IMR-90 (cell line): Measurements from ENCODE around the gene IGFBP7. TPM values are rescaled to one million over a fixed set of nuclear protein-coding genes. Genes with fewer than 3 reads are reported as not detected.

Experiments used
- ATAC-seq: fragments of 200-7000 bp; cut with Tn5 transposase; 2 replicates; pipeline ENCODE4 v1.9.1; 2020; ENCODE audit warnings: low read depth, mild to moderate bottlenecking, moderate library complexity
- BruUV-seq: library from RNA; stranded (reverse); fragments of 400-500 nt; replicated peaks from 2 replicates; lab custom pipeline; 2021; lab: Mats Ljungman, UMichigan
- CTCF ChIA-PET: fragments of 300-600 bp; formaldehyde crosslinking; extraction: SDS; loops from one replicate; lab custom pipeline; 2021; ENCODE audit warnings: antibody characterized with exemption; lab: Yijun Ruan, JAX
- POLR2A ChIA-PET: fragments of 300-600 bp; sonication (Branson Sonifier 250); formaldehyde crosslinking; loops from one replicate; lab custom pipeline; 2022; ENCODE audit warnings: antibody characterized with exemption; ENCODE audit not compliant: unreplicated experiment; lab: Charles Lee
- DNase-seq: peaks from one replicate; pipeline ENCODE4 v3.0.0; 2013
- H2AFZ ChIP-seq: replicated peaks from 2 replicates; pipeline ENCODE3; 2013; ENCODE audit warnings: low read length, mild to moderate bottlenecking; ENCODE audit not compliant: poor library complexity
- H2AK5ac ChIP-seq: 2 replicates; pipeline ENCODE4 v1.6.1; 2013; ENCODE audit warnings: low read depth, low read length, inconsistent platforms
- H2AK9ac ChIP-seq: replicated peaks from 2 replicates; pipeline ENCODE3; 2013; ENCODE audit warnings: mild to moderate bottlenecking, low read depth, low read length, moderate library complexity; ENCODE audit not compliant: poor library complexity
- H2BK120ac ChIP-seq: 2 replicates; pipeline ENCODE4 v1.6.1; 2013; ENCODE audit warnings: low read depth, low read length, inconsistent platforms
- H2BK15ac ChIP-seq: 3 replicates; pipeline ENCODE4 v1.6.1; 2013; ENCODE audit warnings: low read depth, low read length, inconsistent platforms
- H2BK20ac ChIP-seq: 2 replicates; pipeline ENCODE4 v1.6.1; 2013; ENCODE audit warnings: low read depth, mild to moderate bottlenecking, inconsistent platforms, low read length, moderate library complexity
- H2BK5ac ChIP-seq: 2 replicates; pipeline ENCODE4 v1.6.1; 2013; ENCODE audit warnings: mild to moderate bottlenecking, low read depth, low read length, inconsistent platforms; ENCODE audit not compliant: poor library complexity, severe bottlenecking
- H3K14ac ChIP-seq: replicated peaks from 2 replicates; pipeline ENCODE4 v1.6.1; 2013; ENCODE audit warnings: low read depth, low read length, inconsistent platforms
- H3K18ac ChIP-seq: 2 replicates; pipeline ENCODE4 v1.6.1; 2013; ENCODE audit warnings: low read depth, low read length, control low read depth
- H3K23ac ChIP-seq: 2 replicates; pipeline ENCODE4 v1.6.1; 2013; ENCODE audit warnings: low read depth, low read length, inconsistent platforms
- H3K27ac ChIP-seq: 2 replicates; pipeline ENCODE4 v1.5.1; 2013; ENCODE audit warnings: mild to moderate bottlenecking, control low read depth, low read length; ENCODE audit not compliant: insufficient read depth
- H3K27me3 ChIP-seq: 2 replicates; pipeline ENCODE4 v1.6.1; 2013; ENCODE audit warnings: low read length; ENCODE audit not compliant: control insufficient read depth, insufficient read depth
- H3K36me3 ChIP-seq: 2 replicates; pipeline ENCODE4 v1.6.1; 2013; ENCODE audit warnings: low read length, mixed read lengths; ENCODE audit not compliant: control insufficient read depth, insufficient read depth
- H3K4ac ChIP-seq: 2 replicates; pipeline ENCODE4 v1.6.1; 2013; ENCODE audit warnings: low read depth, low read length, inconsistent platforms
- H3K4me1 ChIP-seq: 2 replicates; pipeline ENCODE4 v1.6.1; 2013; ENCODE audit warnings: low read length, mixed read lengths; ENCODE audit not compliant: control insufficient read depth, insufficient read depth
- H3K4me2 ChIP-seq: 2 replicates; pipeline ENCODE4 v1.6.1; 2013; ENCODE audit warnings: low read depth, mild to moderate bottlenecking, control low read depth, low read length, moderate library complexity
- H3K4me3 ChIP-seq: 2 replicates; pipeline ENCODE4 v1.5.1; 2013; ENCODE audit warnings: low read depth, mild to moderate bottlenecking, control low read depth, low read length, moderate library complexity; ENCODE audit not compliant: insufficient read depth
- H3K56ac ChIP-seq: 2 replicates; pipeline ENCODE4 v1.6.1; 2013; ENCODE audit warnings: low read length, inconsistent platforms; ENCODE audit not compliant: insufficient read depth; ENCODE audit errors: extremely low read depth
- H3K79me1 ChIP-seq, 2 experiments: 2 replicates each; pipeline ENCODE4 v1.6.1; 2013; ENCODE audit warnings: low read length in 2 of 2, inconsistent platforms in 1 of 2, low read depth in 1 of 2
- H3K9ac ChIP-seq: 2 replicates; pipeline ENCODE4 v1.6.1; 2013; ENCODE audit warnings: low read depth, low read length, control low read depth
- H3K9me1 ChIP-seq: 2 replicates; pipeline ENCODE4 v1.6.1; 2013; ENCODE audit warnings: low read length, inconsistent platforms; ENCODE audit not compliant: insufficient read depth
- H3K9me3 ChIP-seq: 2 replicates; pipeline ENCODE4 v1.6.1; 2013; ENCODE audit warnings: low read length; ENCODE audit not compliant: control insufficient read depth, insufficient read depth
- H4K20me1 ChIP-seq: 2 replicates; pipeline ENCODE4 v1.6.1; 2013; ENCODE audit warnings: low read length, inconsistent platforms; ENCODE audit not compliant: insufficient read depth
- H4K5ac ChIP-seq: 2 replicates; pipeline ENCODE4 v1.6.1; 2013; ENCODE audit warnings: mild to moderate bottlenecking, low read depth, low read length, control low read depth
- H4K8ac ChIP-seq, 2 experiments: 2 replicates each; pipeline ENCODE4 v1.6.1; 2013; ENCODE audit warnings: low read depth in 2 of 2, low read length in 2 of 2, control low read depth in 1 of 2, inconsistent platforms in 1 of 2
- H4K91ac ChIP-seq: 2 replicates; pipeline ENCODE4 v1.6.1; 2013; ENCODE audit warnings: low read depth, low read length, inconsistent platforms; ENCODE audit not compliant: insufficient read depth
- CEBPB ChIP-seq: IDR thresholded peaks from 2 replicates; pipeline ENCODE4 v1.6.1; 2012; ENCODE audit warnings: low read depth, low read length, improper control_type of control experiment
- ELK1 ChIP-seq: fragments of 150-350 bp; IDR thresholded peaks from 2 replicates; pipeline ENCODE4 v1.6.1; 2016; ENCODE audit warnings: low read depth, mild to moderate bottlenecking, low read length, moderate library complexity, borderline replicate concordance
- MAFK ChIP-seq: IDR thresholded peaks from 2 replicates; pipeline ENCODE4 v1.6.1; 2012; ENCODE audit warnings: low read depth, low read length, improper control_type of control experiment
- MXI1 ChIP-seq: IDR thresholded peaks from 2 replicates; pipeline ENCODE4 v1.6.1; 2012; ENCODE audit warnings: low read depth, mild to moderate bottlenecking, low read length, moderate library complexity, borderline replicate concordance
- RCOR1 ChIP-seq: IDR thresholded peaks from 2 replicates; pipeline ENCODE4 v1.6.1; 2012; ENCODE audit warnings: mild to moderate bottlenecking, low read length, improper control_type of control experiment; ENCODE audit not compliant: insufficient replicate concordance
- RFX5 ChIP-seq: IDR thresholded peaks from 2 replicates; pipeline ENCODE4 v1.8.0; 2012; ENCODE audit warnings: low read depth, mild to moderate bottlenecking, low read length, moderate library complexity
- SMC3 ChIP-seq: fragments of 150-350 bp; IDR thresholded peaks from 2 replicates; pipeline ENCODE4 v1.6.1; 2016; ENCODE audit warnings: low read depth, mild to moderate bottlenecking, antibody characterized with exemption, low read length, moderate library complexity
- USF2 ChIP-seq: fragments of 150-350 bp; IDR thresholded peaks from 2 replicates; pipeline ENCODE4 v1.6.1; 2017; ENCODE audit warnings: mild to moderate bottlenecking, antibody characterized with exemption, low read length, low read depth
- WGBS, 2 experiments: methylation state at CpG; one replicate each; pipeline versions ENCODE4 v1.1.5 to v1.1.7; 2013; ENCODE audit warnings: missing lambda C conversion rate in 2 of 2; ENCODE audit not compliant: insufficient read length in 1 of 2; ENCODE audit errors: extremely low coverage in 2 of 2; 5-methylcytosine and 5-hydroxymethylcytosine counted together
- dilution Hi-C: fragments of 300-500 bp; cut with HindIII; formaldehyde crosslinking; loops from one replicate; pipeline ENCODE4 v1.14.3; 2018; ENCODE audit warnings: low sequenced_read_pairs; ENCODE audit not compliant: unreplicated experiment
- in situ Hi-C: fragments of 300-500 bp; cut with MboI; formaldehyde crosslinking; loops from 3 replicates; pipeline ENCODE4 v1.14.3; 2019; ENCODE audit warnings: low sequenced_read_pairs, inconsistent platforms, mixed read lengths
- intact Hi-C: fragments of 100-400 bp; cut with micrococcal nuclease; formaldehyde crosslinking; loops from 2 replicates; pipeline ENCODE4 v1.10.0; 2022
- polyA plus RNA-seq, 3 experiments: library from polyadenylated mRNA; depleted of rRNA; stranded (reverse); fragments of >200 nt; gene quantifications; 2 replicates each; pipeline ENCODE4 v1.2.3, GENCODE V29; 2012; ENCODE audit warnings: low replicate concordance in 1 of 3
- total RNA-seq: library from RNA; depleted of rRNA; stranded (reverse); fragments of >200 nt; gene quantifications from 2 replicates; pipeline ENCODE4 v1.2.3, GENCODE V29; 2012

The IGFBP7 gene
- total and polyA plus RNA-seq, 2 of the 4 experiments (the other 2 are of a cell fraction): 33.2 to 267 TPM

GRCh38 chr4:56995525-56995924, 114.7 kb downstream of the IGFBP7 start:
- ChIA-PET POLR2A (no interaction called here), CTCF (interaction anchor here (0.6 kb wide), 1 partner anchor 184 kb away, joined by 5 read pairs; no protein-coding TSS in a partner anchor)
- Histone ChIP-seq H3K79me1 (peaks cover 26 to 52% of the 10 kb centered on the region in 2 experiments), H3K9me3 (no peaks in the 10 kb centered on the region), H2BK15ac (no peak overlapping the region), H2AK5ac (no peak overlapping the region), H2AFZ (no peak overlapping the region), H3K56ac (no peak overlapping the region), H2AK9ac (peak overlapping the region; percentile 52), H2BK120ac (no peak overlapping the region), H2BK5ac (no peak overlapping the region), H4K8ac (peak overlapping the region in 1 of 2 experiments; percentile 50; a peak in 1 of 4 replicates), H3K27ac (no peak overlapping the region), H4K5ac (no peak overlapping the region), H4K91ac (no peak overlapping the region), H3K4ac (no peak overlapping the region), H3K23ac (no peak overlapping the region), H4K20me1 (peaks cover 12% of the 10 kb centered on the region; the same call in 1 of the 2 replicates), H3K4me2 (0 out of 2 replicates have a peak overlapping the region, but pooled peaks have one; percentile 21), H3K18ac (no peak overlapping the region), H3K14ac (no peak overlapping the region), H3K4me1 (peaks cover 2% of the 10 kb centered on the region), H3K36me3 (peaks cover 23% of the 10 kb centered on the region), H3K4me3 (no peak overlapping the region), H3K9me1 (peaks cover 4% of the 10 kb centered on the region; the same call in 1 of the 2 replicates), H3K27me3 (no peaks in the 10 kb centered on the region), H3K9ac (no peak overlapping the region), H2BK20ac (no peak overlapping the region)
- intact Hi-C loops: no loop called here
- dilution Hi-C loops: no loop called here
- ATAC-seq (peak; percentile 94), DNase-seq (peak; percentile 97)
- TF ChIP-seq RCOR1: no peak
- TF ChIP-seq SMC3: no peak
- TF ChIP-seq CEBPB: 0 out of 2 replicates have a peak, but pooled peaks have one; percentile 39
- TF ChIP-seq ELK1: no peak
- TF ChIP-seq MAFK: no peak
- no peak for TF ChIP-seq RFX5
- peak; percentile 32; the same call in 1 of the 2 replicates for TF ChIP-seq USF2
- TF ChIP-seq MXI1: peak; percentile 96; the same call in 1 of the 2 replicates
- WGBS, 2 experiments: no CpG with 5 or more reads among the region's 7 CpGs
- in situ Hi-C loops: no loop called here
- no TSS peak for BruUV-seq
